SK-N-SH (cell line): Measurements from ENCODE around the gene CA12. TPM values are rescaled to one million over a fixed set of nuclear protein-coding genes. Genes with fewer than 3 reads are reported as not detected.
A peak's percentile ranks its signal among the peaks of the same experiment; 100 is the strongest.

Experiments
- CTCF ChIA-PET: fragments of 300-600, 350-600 bp; formaldehyde crosslinking; extraction: SDS; loops from one replicate; lab custom pipeline; 2021; lab: Yijun Ruan, JAX
- POLR2A ChIA-PET: fragments of 350-600 bp; sonication (Branson Sonifier 250); formaldehyde crosslinking; extraction: SDS; loops from one replicate; lab custom pipeline; 2020; ENCODE audit warnings: antibody characterized with exemption, inconsistent platforms; lab: Yijun Ruan, JAX
- DNase-seq: peaks from one replicate; pipeline ENCODE4 v3.0.0; 2012
- H2AFZ ChIP-seq: fragments of 200-600 bp; sonication (generic); 2 replicates; pipeline ENCODE4 v1.8.1; 2016; ENCODE audit warnings: antibody characterized with exemption, mild to moderate bottlenecking, low read depth
- H3F3A ChIP-seq: fragments of 200-600 bp; sonication (generic); replicated peaks from 2 replicates; pipeline ENCODE3; 2016; ENCODE audit warnings: antibody characterized with exemption, mild to moderate bottlenecking; ENCODE audit not compliant: insufficient read depth
- H3K27ac ChIP-seq, 2 experiments: fragments of 200-500 bp in 1 of 2; fragments of 200-600 bp in 1 of 2; sonication (Bioruptor generic) in 1 of 2; sonication (generic), shearing (Covaris generic) in 1 of 2; 2 replicates each; pipeline versions ENCODE4 v1.5.1 to v1.6.1; 2014 to 2016; ENCODE audit warnings: low read depth in 2 of 2, inconsistent platforms in 1 of 2, low read length in 1 of 2, mild to moderate bottlenecking in 1 of 2, mixed read lengths in 1 of 2
- H3K27me3 ChIP-seq: fragments of 200-600 bp; sonication (generic), shearing (Covaris generic); 2 replicates; pipeline ENCODE4 v1.6.1; 2016; ENCODE audit warnings: mixed run types; ENCODE audit not compliant: insufficient read depth
- H3K36me3 ChIP-seq, 2 experiments: fragments of 200-500 bp in 1 of 2; fragments of 200-600 bp in 1 of 2; sonication (Bioruptor generic) in 1 of 2; sonication (generic) in 1 of 2; replicated peaks in 1 of 2; 2 replicates each; pipeline versions ENCODE3 to v1.5.1; 2014 to 2016; ENCODE audit warnings: low read length in 1 of 2, mild to moderate bottlenecking in 1 of 2; ENCODE audit not compliant: insufficient read depth in 2 of 2, control insufficient read depth in 1 of 2
- H3K4me1 ChIP-seq, 2 experiments: fragments of 200-500 bp in 1 of 2; fragments of 200-600 bp in 1 of 2; sonication (Bioruptor generic) in 1 of 2; sonication (generic), shearing (Covaris generic) in 1 of 2; 2 replicates each; pipeline versions ENCODE4 v1.5.1 to v1.6.1; 2014 to 2016; ENCODE audit warnings: low read depth in 1 of 2, low read length in 1 of 2, mixed run types in 1 of 2; ENCODE audit not compliant: insufficient read depth in 2 of 2, control insufficient read depth in 1 of 2
- H3K4me2 ChIP-seq: fragments of 200-600 bp; sonication (generic), shearing (Covaris generic); 2 replicates; pipeline ENCODE4 v1.6.1; 2017; ENCODE audit warnings: mixed run types
- H3K4me3 ChIP-seq, 2 experiments: fragments of 200-500 bp in 1 of 2; fragments of 200-600 bp in 1 of 2; sonication (Bioruptor generic) in 1 of 2; sonication (generic), shearing (Covaris generic) in 1 of 2; 2 replicates each; pipeline versions ENCODE4 v1.5.1 to v1.8.1; 2014 to 2016; ENCODE audit warnings: low read depth in 2 of 2, inconsistent platforms in 1 of 2, low read length in 1 of 2, mild to moderate bottlenecking in 1 of 2, mixed read lengths in 1 of 2, moderate library complexity in 1 of 2
- H3K79me2 ChIP-seq: fragments of 200-600 bp; sonication (generic); 2 replicates; pipeline ENCODE4 v1.8.1; 2017; ENCODE audit warnings: mild to moderate bottlenecking; ENCODE audit not compliant: insufficient read depth
- H3K9ac ChIP-seq: fragments of 200-600 bp; sonication (generic); 2 replicates; pipeline ENCODE4 v1.6.1; 2017; ENCODE audit warnings: mixed run types
- H3K9me2 ChIP-seq: fragments of 200-600 bp; sonication (generic); 2 replicates; pipeline ENCODE4 v1.6.1; 2017; ENCODE audit warnings: mixed run types
- H3K9me3 ChIP-seq: fragments of 200-600 bp; sonication (generic); 2 replicates; pipeline ENCODE4 v1.6.1; 2017; ENCODE audit warnings: mixed run types, mild to moderate bottlenecking, moderate library complexity
- H4K20me1 ChIP-seq: fragments of 200-600 bp; sonication (generic); 2 replicates; pipeline ENCODE4 v1.6.1; 2017; ENCODE audit warnings: mild to moderate bottlenecking, mixed run types; ENCODE audit not compliant: insufficient read depth
- CHD2 ChIP-seq: fragments of 150-350 bp; IDR thresholded peaks from 2 replicates; pipeline ENCODE4 v1.6.1; 2018; ENCODE audit warnings: low read length; ENCODE audit not compliant: partially characterized antibody
- EP300 ChIP-seq, 2 experiments: IDR thresholded peaks; 2 replicates each; pipeline versions ENCODE4 v1.4.0 to v1.6.1; 2012; ENCODE audit warnings: borderline replicate concordance in 1 of 2, low read depth in 1 of 2, low read length in 1 of 2
- EZH2phosphoT487 ChIP-seq: fragments of 200-600 bp; sonication (generic); IDR thresholded peaks from 2 replicates; pipeline ENCODE4 v1.6.1; 2017; ENCODE audit warnings: low read depth, mixed run types, mild to moderate bottlenecking, antibody characterized with exemption, moderate library complexity, borderline replicate concordance
- FOSL2 ChIP-seq: IDR thresholded peaks from 2 replicates; pipeline ENCODE4 v1.4.0; 2012; ENCODE audit warnings: low read depth, mild to moderate bottlenecking, moderate library complexity, borderline replicate concordance
- FOXJ3 ChIP-seq: sonication (generic); formaldehyde crosslinking; IDR thresholded peaks from 2 replicates; pipeline ENCODE4 v1.5.1; 2020; ENCODE audit warnings: mild to moderate bottlenecking, missing genetic modification reagents
- JUND ChIP-seq: IDR thresholded peaks from 2 replicates; pipeline ENCODE4 v1.4.0; 2012
- MAX ChIP-seq: IDR thresholded peaks from 2 replicates; pipeline ENCODE4 v1.4.0; 2012; ENCODE audit warnings: low read depth
- MEF2A ChIP-seq: IDR thresholded peaks from 2 replicates; pipeline ENCODE4 v1.4.0; 2012; ENCODE audit warnings: low read depth, borderline replicate concordance
- MXI1 ChIP-seq: IDR thresholded peaks from 2 replicates; pipeline ENCODE4 v1.6.1; 2012; ENCODE audit warnings: mild to moderate bottlenecking, low read depth, low read length, improper control_type of control experiment
- PBX3 ChIP-seq: IDR thresholded peaks from 2 replicates; pipeline ENCODE4; 2012
- POLR2AphosphoS5 ChIP-seq: IDR thresholded peaks from 2 replicates; pipeline ENCODE4 v1.6.1; 2012; ENCODE audit warnings: low read depth, low read length
- RAD21 ChIP-seq: IDR thresholded peaks from 2 replicates; pipeline ENCODE4 v1.6.1; 2012; ENCODE audit warnings: mild to moderate bottlenecking, low read length
- RXRA ChIP-seq: IDR thresholded peaks from 2 replicates; pipeline ENCODE4 v1.4.0; 2012; ENCODE audit warnings: low read depth, mild to moderate bottlenecking, borderline replicate concordance
- SIN3A ChIP-seq: IDR thresholded peaks from 2 replicates; pipeline ENCODE4 v1.6.1; 2012; ENCODE audit warnings: low read depth, mild to moderate bottlenecking, low read length, moderate library complexity, borderline replicate concordance
- TCF12 ChIP-seq: IDR thresholded peaks from 2 replicates; pipeline ENCODE4 v1.4.0; 2012
- TEAD4 ChIP-seq: IDR thresholded peaks from 2 replicates; pipeline ENCODE4 v1.4.0; 2012; ENCODE audit warnings: mild to moderate bottlenecking, borderline replicate concordance; ENCODE audit not compliant: insufficient read depth
- USF1 ChIP-seq: IDR thresholded peaks from 2 replicates; pipeline ENCODE4 v1.4.0; 2012; ENCODE audit warnings: low read depth, borderline replicate concordance
- YY1 ChIP-seq: IDR thresholded peaks from 2 replicates; pipeline ENCODE4 v1.4.0; 2012; ENCODE audit warnings: low read depth, mild to moderate bottlenecking
- WGBS: methylation state at CpG from one replicate; pipeline ENCODE4 v1.1.6; 2017; ENCODE audit warnings: low lambda C conversion rate; 5-methylcytosine and 5-hydroxymethylcytosine counted together
- polyA plus RNA-seq, 3 experiments: library from polyadenylated mRNA; depleted of rRNA; stranded (reverse); fragments of >200 nt; gene quantifications; 2 replicates each; pipeline ENCODE4 v1.2.3, GENCODE V29; 2012

CA12 gene
- polyA plus RNA-seq, 1 of the 3 experiments (the other 2 are of a cell fraction), result 39.4 TPM

- Histone ChIP-seq H3K4me2 (peak overlapping the region; percentile 54; the same call in 1 of the 2 replicates), H2AFZ (no peak overlapping the region), H3F3A (peaks cover 40% of the 10 kb centered on the region), H4K20me1 (no peaks in the 10 kb centered on the region), H3K36me3 (no peaks in the 10 kb centered on the region), H3K4me3 (no peak overlapping the region), H3K27ac (peak overlapping the region in 1 of 2 experiments; percentile 88; a peak in 2 of 4 replicates), H3K4me1 (peaks cover 20 to 50% of the 10 kb centered on the region in 2 experiments; a peak in 3 of 4 replicates), H3K9ac (no peak overlapping the region), H3K9me2 (no peaks in the 10 kb centered on the region), H3K79me2 (peaks cover 40% of the 10 kb centered on the region), H3K9me3 (no peaks in the 10 kb centered on the region)
- DNase-seq, result no peak
- ChIA-PET CTCF (interaction anchor here (1.3 kb wide), 1 partner anchor 29 kb away, joined by 5 read pairs; no protein-coding TSS in a partner anchor), POLR2A (no interaction called here)
- WGBS, result 98% methylated on average over 3 of the region's 3 CpGs
- TF ChIP-seq EZH2phosphoT487, result no peak
- TF ChIP-seq FOXJ3 (CRISPR knock-in tag), result no peak
- TF ChIP-seq, all 33 proteins: peak for 0
- H3K27me3 ChIP-seq, result no peaks in the 10 kb centered on the region
These were observed 8.3 kb downstream of the CA12 start for GRCh38 chr15:63373330-63373729.

GRCh38 chr15:63372753-63373152, 8.9 kb downstream of the CA12 start:
- ChIA-PET CTCF (interaction anchor here (0.9 to 1.3 kb wide), 2 partner anchors 30 to 64 kb away, joined by 3 to 5 read pairs; no protein-coding TSS in a partner anchor), POLR2A (no interaction called here)
- Histone ChIP-seq H3K9ac (peak overlapping the region; percentile 22; the same call in 1 of the 2 replicates), H2AFZ (peak overlapping the region; percentile 52; the same call in 1 of the 2 replicates), H3K27me3 (no peaks in the 10 kb centered on the region), H3K9me2 (no peaks in the 10 kb centered on the region), H3K4me3 (no peak overlapping the region), H3K4me2 (peak overlapping the region; percentile 54; the same call in 1 of the 2 replicates), H3K79me2 (peaks cover 34% of the 10 kb centered on the region), H3K4me1 (peaks cover 20 to 50% of the 10 kb centered on the region in 2 experiments; a peak in 3 of 4 replicates), H3K27ac (peak overlapping the region; percentile 3 to 88; a peak in 3 of 4 replicates), H4K20me1 (no peaks in the 10 kb centered on the region), H3K36me3 (no peaks in the 10 kb centered on the region), H3K9me3 (no peaks in the 10 kb centered on the region), H3F3A (peaks cover 40% of the 10 kb centered on the region)
- TF ChIP-seq MXI1 (peak; percentile 46; the same call in 1 of the 2 replicates), CHD2 (peak; percentile 15), EZH2phosphoT487 (no peak)
- 79% methylated on average over 5 of the region's 5 CpGs for WGBS
- peak; percentile 78 for DNase-seq

- no peak for DNase-seq
- H4K20me1 ChIP-seq, result no peaks in the 10 kb centered on the region
- POLR2A ChIA-PET, result no interaction called here
- peaks cover 40% of the 10 kb centered on the region for H3F3A ChIP-seq
- no peaks in the 10 kb centered on the region for H3K36me3 ChIP-seq
- H3K4me3 ChIP-seq, result no peak overlapping the region
- CTCF ChIA-PET, result interaction anchor here (0.9 to 1.3 kb wide), 2 partner anchors 30 to 65 kb away, joined by 3 to 5 read pairs; no protein-coding TSS in a partner anchor
- H3K4me2 ChIP-seq, result peak overlapping the region; percentile 54
- peaks cover 29% of the 10 kb centered on the region for H3K79me2 ChIP-seq
- 39% methylated on average over 9 of the region's 12 CpGs for WGBS
- peak overlapping the region; percentile 3 to 88; a peak in 3 of 4 replicates for H3K27ac ChIP-seq
- peak overlapping the region; percentile 52; the same call in 1 of the 2 replicates for H2AFZ ChIP-seq
- H3K9me2 ChIP-seq, result no peaks in the 10 kb centered on the region
- H3K9me3 ChIP-seq, result no peaks in the 10 kb centered on the region
- peak overlapping the region; percentile 24; the same call in 1 of the 2 replicates for H3K9ac ChIP-seq
- no peaks in the 10 kb centered on the region for H3K27me3 ChIP-seq
- peaks cover 20 to 50% of the 10 kb centered on the region in 2 experiments; a peak in 3 of 4 replicates for H3K4me1 ChIP-seq
- TF ChIP-seq FOSL2 (peak; percentile 91), MAX (peak; percentile 94), RXRA (peak; percentile 20; the same call in 1 of the 2 replicates), POLR2AphosphoS5 (peak; percentile 25; the same call in 1 of the 2 replicates), EZH2phosphoT487 (no peak), YY1 (peak; percentile 64; the same call in 1 of the 2 replicates), TEAD4 (no peak), EP300 (IDR thresholded peaks at IDR 0.05; ENCODE audit: borderline replicate concordance in 1 of 2, low read depth in 1 of 2, low read length in 1 of 2) (peak; percentile 3 to 72; a peak in 2 of 4 replicates), USF1 (0 out of 2 replicates have a peak, but pooled peaks have one; percentile 8), RAD21 (no peak), JUND (peak; percentile 80), PBX3 (0 out of 2 replicates have a peak, but pooled peaks have one; percentile 9), TCF12 (peak; percentile 77), MEF2A (no peak), CHD2 (no peak), SIN3A (no peak)
These were observed 9.5 kb downstream of the CA12 start for GRCh38 chr15:63372018-63372705.
